ENCODE measurements around the gene SIGLEC10. TPM values are rescaled to one million over a fixed set of nuclear protein-coding genes. Genes with fewer than 3 reads are reported as not detected.

SIGLEC10 gene
- total RNA-seq, 1 experiment from 2014 or later: not detected

GRCh38 chr19:51366389-51367254 lies 50.8 kb downstream of the SIGLEC10 start:
- ChIA-PET RAD21 (ENCODE audit: low non-redundant PET in 1 of 2, low total read pairs in 2 of 2, uncharacterized antibody in 2 of 2, unreplicated experiment in 2 of 2) (interaction anchor here in 1 of 2 experiments (1.0 kb wide), 1 partner anchor 27 kb away, joined by 4 read pairs; no protein-coding TSS in a partner anchor), POLR2A (interaction anchor here (1.4 to 1.5 kb wide), 2 partner anchors 27 to 29 kb away, joined by 7 to 12 read pairs; no protein-coding TSS in a partner anchor), CTCF (interaction anchor here (1.1 kb wide), 1 partner anchor 31 kb away, joined by 3 read pairs; no protein-coding TSS in a partner anchor)
- TF ChIP-seq ZBTB33 (IDR thresholded peaks at IDR 0.05; ENCODE audit: extremely low read depth, insufficient replicate concordance, low read length) (no peak), MAX (IDR thresholded peaks at IDR 0.05) (peak; percentile 35; the same call in 1 of the 2 replicates), SIN3A (IDR thresholded peaks at IDR 0.05; ENCODE audit: low read depth) (peak; percentile 60), POLR2AphosphoS5 (IDR thresholded peaks at IDR 0.05; ENCODE audit: low read depth, low read length) (peak; percentile 86), POLR2A (IDR thresholded peaks at IDR 0.05; ENCODE audit: borderline replicate concordance, extremely low read depth, insufficient read depth, insufficient read length) (peak; percentile 91), SP1 (IDR thresholded peaks at IDR 0.05; ENCODE audit: low read depth) (peak; percentile 62)
- TF ChIP-seq, protein P1, sequence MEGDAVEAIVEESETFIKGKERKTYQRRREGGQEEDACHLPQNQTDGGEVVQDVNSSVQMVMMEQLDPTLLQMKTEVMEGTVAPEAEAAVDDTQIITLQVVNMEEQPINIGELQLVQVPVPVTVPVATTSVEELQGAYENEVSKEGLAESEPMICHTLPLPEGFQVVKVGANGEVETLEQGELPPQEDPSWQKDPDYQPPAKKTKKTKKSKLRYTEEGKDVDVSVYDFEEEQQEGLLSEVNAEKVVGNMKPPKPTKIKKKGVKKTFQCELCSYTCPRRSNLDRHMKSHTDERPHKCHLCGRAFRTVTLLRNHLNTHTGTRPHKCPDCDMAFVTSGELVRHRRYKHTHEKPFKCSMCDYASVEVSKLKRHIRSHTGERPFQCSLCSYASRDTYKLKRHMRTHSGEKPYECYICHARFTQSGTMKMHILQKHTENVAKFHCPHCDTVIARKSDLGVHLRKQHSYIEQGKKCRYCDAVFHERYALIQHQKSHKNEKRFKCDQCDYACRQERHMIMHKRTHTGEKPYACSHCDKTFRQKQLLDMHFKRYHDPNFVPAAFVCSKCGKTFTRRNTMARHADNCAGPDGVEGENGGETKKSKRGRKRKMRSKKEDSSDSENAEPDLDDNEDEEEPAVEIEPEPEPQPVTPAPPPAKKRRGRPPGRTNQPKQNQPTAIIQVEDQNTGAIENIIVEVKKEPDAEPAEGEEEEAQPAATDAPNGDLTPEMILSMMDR (IDR thresholded peaks at IDR 0.05 in 2 of 3, conservative IDR thresholded peaks at IDR 0.05 in 1 of 3; ENCODE audit: borderline replicate concordance in 1 of 3, insufficient read depth in 1 of 3, low read depth in 2 of 3, low read length in 2 of 3): no peak
- no peaks in the 10 kb centered on the region for H4K20me1 ChIP-seq (ENCODE audit: insufficient read depth)
- H3K36me3 ChIP-seq (ENCODE audit: control insufficient read depth in 1 of 2, insufficient read depth in 2 of 2, low read length in 2 of 2): no peaks in the 10 kb centered on the region
- H3K27ac ChIP-seq (ENCODE audit: low read depth, low read length): peak overlapping the region; percentile 84
- H3K4me2 ChIP-seq (ENCODE audit: low read length): peak overlapping the region; percentile 88
- H3K9me3 ChIP-seq (ENCODE audit: control insufficient read depth in 1 of 2, insufficient read depth in 1 of 2, low read depth in 1 of 2, low read length in 2 of 2): no peaks in the 10 kb centered on the region
- no peaks in the 10 kb centered on the region for H3K9me2 ChIP-seq (ENCODE audit: insufficient read depth)
- intact Hi-C loops (cut with micrococcal nuclease): loop anchor here (1.0 kb wide), 2 partner anchors 27 to 28 kb away; no protein-coding TSS in a partner anchor
- TSS peak; percentile 63 for BruUV-seq (replicated peaks)
- H3K4me3 ChIP-seq (replicated peaks in 1 of 2; ENCODE audit: low read depth in 1 of 2, low read length in 2 of 2): peak overlapping the region; percentile 78 to 94
- H2AFZ ChIP-seq (ENCODE audit: low read depth, low read length, poor library complexity, severe bottlenecking): no peak overlapping the region
- H3K9ac ChIP-seq (ENCODE audit: low read length): peak overlapping the region; percentile 96
- H3K79me2 ChIP-seq (ENCODE audit: insufficient read depth, low read length): peaks cover 44% of the 10 kb centered on the region
- DNase-seq (ENCODE audit: low read depth, low spot score): peak; percentile 95
- ATAC-seq: peak; percentile 71
- H3K27me3 ChIP-seq (ENCODE audit: insufficient read depth, low read length): no peaks in the 10 kb centered on the region
- H3K4me1 ChIP-seq (ENCODE audit: control insufficient read depth in 1 of 2, insufficient read depth in 2 of 2, low read length in 2 of 2): peaks cover 38 to 54% of the 10 kb centered on the region in 2 experiments

Measured in HCT116 (cell line).